ENCODE results near the gene PRDM15. TPM values are rescaled to one million over a fixed set of nuclear protein-coding genes. Genes with fewer than 3 reads are reported as not detected.
A peak's percentile ranks its signal among the peaks of the same experiment; 100 is the strongest.

Gene PRDM15
- total and polyA plus RNA-seq, 10 donors: 4.4 to 18.0 (median 10.8) TPM

DNA sequence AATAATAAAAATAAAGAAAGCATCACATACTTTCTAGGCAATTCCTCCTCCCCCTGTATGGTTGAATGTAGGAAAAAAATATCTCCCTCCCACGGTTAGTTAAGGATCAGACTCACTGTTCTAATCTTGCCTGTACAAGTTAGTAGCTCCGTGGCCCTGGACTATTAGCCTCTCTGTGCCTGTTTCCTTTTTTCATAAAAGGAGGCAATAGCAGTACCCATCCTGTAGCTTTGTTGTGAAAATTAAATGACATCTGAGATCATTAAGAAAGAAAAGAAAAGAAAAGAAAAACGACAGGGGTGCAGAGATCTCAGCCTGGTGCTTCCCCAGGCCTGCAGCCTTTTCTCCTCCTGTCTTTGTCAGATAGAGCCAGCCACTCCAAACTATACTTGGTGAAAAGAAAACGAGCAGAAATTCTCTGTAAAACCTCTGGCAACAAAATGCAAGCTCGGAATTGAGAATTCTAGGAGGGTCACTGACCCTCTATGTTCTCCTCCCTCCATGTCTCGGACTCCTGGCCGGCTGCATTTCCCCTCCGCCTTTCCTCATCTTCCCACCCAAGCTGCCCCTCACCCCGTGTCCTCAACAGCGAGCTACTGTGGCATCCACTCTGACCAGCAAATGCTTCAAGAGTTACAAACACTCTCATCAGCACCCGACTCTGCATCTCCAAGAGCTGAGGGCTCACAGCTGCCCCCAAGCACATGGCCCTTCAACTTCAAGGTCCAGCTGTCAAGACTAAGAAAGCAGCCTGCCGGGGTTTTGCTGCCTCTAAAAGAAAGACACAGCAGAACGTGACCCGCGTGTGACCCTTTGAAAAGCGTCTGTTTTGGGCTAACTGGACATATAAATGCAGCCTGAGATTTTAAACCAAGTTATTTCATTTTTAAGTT lies 125.9 kb downstream of the PRDM15 start:
- Histone ChIP-seq H3K4me1 (no peaks in the 10 kb centered on the region), H3K9me3 (no peaks in the 10 kb centered on the region), H3K27me3 (replicated peaks in 1 of 7) (peaks cover 0 to 16% (median 0%) of the 10 kb centered on the region in 7 donors), H3K36me3 (no peaks in the 10 kb centered on the region), H3K4me3 (no peak overlapping the region), H3K27ac (no peak overlapping the region)
- DNase-seq: no peak
- 71 to 83% (median 77%) methylated on average over 16 of the region's 16 CpGs for WGBS, 5 donors
- TF ChIP-seq, protein P1, sequence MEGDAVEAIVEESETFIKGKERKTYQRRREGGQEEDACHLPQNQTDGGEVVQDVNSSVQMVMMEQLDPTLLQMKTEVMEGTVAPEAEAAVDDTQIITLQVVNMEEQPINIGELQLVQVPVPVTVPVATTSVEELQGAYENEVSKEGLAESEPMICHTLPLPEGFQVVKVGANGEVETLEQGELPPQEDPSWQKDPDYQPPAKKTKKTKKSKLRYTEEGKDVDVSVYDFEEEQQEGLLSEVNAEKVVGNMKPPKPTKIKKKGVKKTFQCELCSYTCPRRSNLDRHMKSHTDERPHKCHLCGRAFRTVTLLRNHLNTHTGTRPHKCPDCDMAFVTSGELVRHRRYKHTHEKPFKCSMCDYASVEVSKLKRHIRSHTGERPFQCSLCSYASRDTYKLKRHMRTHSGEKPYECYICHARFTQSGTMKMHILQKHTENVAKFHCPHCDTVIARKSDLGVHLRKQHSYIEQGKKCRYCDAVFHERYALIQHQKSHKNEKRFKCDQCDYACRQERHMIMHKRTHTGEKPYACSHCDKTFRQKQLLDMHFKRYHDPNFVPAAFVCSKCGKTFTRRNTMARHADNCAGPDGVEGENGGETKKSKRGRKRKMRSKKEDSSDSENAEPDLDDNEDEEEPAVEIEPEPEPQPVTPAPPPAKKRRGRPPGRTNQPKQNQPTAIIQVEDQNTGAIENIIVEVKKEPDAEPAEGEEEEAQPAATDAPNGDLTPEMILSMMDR (IDR thresholded peaks at IDR 0.05 in 8 of 11, conservative IDR thresholded peaks at IDR 0.05 in 3 of 11): no peak
- TF ChIP-seq POLR2AphosphoS5 (IDR thresholded peaks at IDR 0.05): no peak
- no peak for TF ChIP-seq POLR2A (IDR thresholded peaks at IDR 0.05)
- intact Hi-C loops (cut with DNase I; ENCODE audit: low total_unique reads): no loop called here

DNA sequence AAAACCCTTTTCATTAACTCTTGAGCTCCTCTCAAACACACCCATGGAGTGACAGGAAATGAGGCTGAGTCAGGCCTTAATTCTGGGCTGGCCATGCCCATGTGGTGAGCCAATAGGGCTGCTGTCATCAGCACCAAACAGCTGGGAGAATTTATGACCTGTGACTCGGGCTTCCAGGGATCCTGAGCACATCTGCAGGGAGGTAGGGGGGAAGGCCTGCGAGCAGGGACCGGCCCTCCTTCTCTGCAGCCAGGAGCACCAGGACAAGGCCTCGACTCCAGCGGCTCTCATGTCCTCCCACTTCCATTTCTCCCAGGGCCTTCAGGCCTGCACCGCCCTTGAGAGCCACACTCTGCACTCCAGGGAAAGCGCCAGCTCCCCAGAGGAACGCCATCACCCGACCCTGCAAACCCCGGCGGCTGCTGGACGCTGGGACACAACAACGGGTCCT lies 126.9 kb downstream of the PRDM15 start:
- TF ChIP-seq POLR2A (IDR thresholded peaks at IDR 0.05): no peak
- TF ChIP-seq, protein P1 (IDR thresholded peaks at IDR 0.05 in 8 of 11, conservative IDR thresholded peaks at IDR 0.05 in 3 of 11): no peak
- TF ChIP-seq POLR2AphosphoS5 (IDR thresholded peaks at IDR 0.05): no peak
- Histone ChIP-seq H3K36me3 (no peaks in the 10 kb centered on the region), H3K4me3 (no peak overlapping the region), H3K27ac (no peak overlapping the region), H3K9me3 (no peaks in the 10 kb centered on the region), H3K4me1 (no peaks in the 10 kb centered on the region), H3K27me3 (replicated peaks in 1 of 7) (peaks cover 0 to 14% (median 0%) of the 10 kb centered on the region in 7 donors)
- WGBS, 5 donors: 71 to 88% (median 75%) methylated on average over 12 to 13 of the region's 13 CpGs
- intact Hi-C loops (cut with DNase I; ENCODE audit: low total_unique reads): no loop called here
- no peak for DNase-seq

DNA sequence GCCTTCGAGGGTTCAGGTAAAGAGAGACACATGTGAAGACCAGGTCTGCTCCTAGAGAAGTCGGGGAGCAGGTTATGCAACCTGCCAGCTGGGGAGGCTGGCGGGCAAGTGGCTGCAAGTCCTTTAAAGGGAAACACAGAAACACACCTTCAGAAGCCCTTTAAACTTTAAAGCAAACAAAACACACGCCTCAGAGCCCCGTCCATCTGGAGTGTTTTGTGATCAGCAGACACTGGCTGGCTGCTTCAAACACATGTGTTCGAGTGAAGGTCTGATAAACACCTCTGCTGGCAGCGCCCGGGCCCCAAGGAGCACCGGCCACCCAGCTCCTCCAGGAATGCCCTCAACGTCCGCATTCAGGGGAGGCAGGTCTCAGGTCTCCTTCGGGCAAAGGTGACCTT lies 127.5 kb downstream of the PRDM15 start:
- H3K4me1 ChIP-seq: no peaks in the 10 kb centered on the region
- no peak overlapping the region for H3K4me3 ChIP-seq
- intact Hi-C loops (cut with DNase I; ENCODE audit: low total_unique reads): no loop called here
- WGBS, 5 donors: 65 to 82% (median 75%) methylated on average over 12 of the region's 12 CpGs
- peak; percentile 7 for DNase-seq
- H3K9me3 ChIP-seq: no peaks in the 10 kb centered on the region
- TF ChIP-seq, protein P1 (IDR thresholded peaks at IDR 0.05 in 8 of 11, conservative IDR thresholded peaks at IDR 0.05 in 3 of 11): no peak
- TF ChIP-seq POLR2AphosphoS5 (IDR thresholded peaks at IDR 0.05): no peak
- no peak for TF ChIP-seq POLR2A (IDR thresholded peaks at IDR 0.05)
- no peaks in the 10 kb centered on the region for H3K36me3 ChIP-seq
- H3K27me3 ChIP-seq (replicated peaks in 1 of 7): peaks cover 0 to 14% (median 0%) of the 10 kb centered on the region in 7 donors
- H3K27ac ChIP-seq: no peak overlapping the region

DNA sequence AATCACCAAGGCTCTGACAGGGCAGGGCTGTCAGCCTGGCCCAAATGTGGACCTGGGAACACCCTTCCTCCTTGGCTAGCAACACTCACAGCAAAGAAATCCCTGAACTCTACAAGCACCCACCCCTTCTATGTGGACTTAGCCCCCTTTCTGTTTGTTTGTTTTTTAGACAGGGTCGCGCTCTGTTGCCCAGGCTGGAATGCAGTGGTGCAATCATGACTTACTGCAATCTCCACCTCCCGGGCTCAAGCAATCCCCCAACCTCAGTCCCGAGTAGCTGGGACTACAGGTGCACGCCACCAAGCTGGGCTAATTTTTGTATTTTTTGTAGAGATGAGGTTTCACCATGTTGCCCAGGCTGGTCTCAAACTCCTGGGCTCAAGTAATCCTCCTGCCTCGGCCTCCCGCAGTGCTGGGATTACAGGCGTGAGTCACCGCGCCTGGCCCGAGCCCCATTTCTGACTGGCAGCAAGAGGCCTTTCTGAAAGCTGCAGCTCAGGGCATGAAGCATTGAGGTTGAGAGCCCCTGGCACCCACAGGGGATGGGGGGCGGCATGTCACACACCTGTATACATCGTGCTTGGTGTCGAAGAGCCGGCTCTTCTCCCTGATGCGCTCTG lies 128.5 kb downstream of the PRDM15 start:
- TF ChIP-seq, protein P1 (IDR thresholded peaks at IDR 0.05 in 8 of 11, conservative IDR thresholded peaks at IDR 0.05 in 3 of 11): no peak
- no peak for TF ChIP-seq POLR2A (IDR thresholded peaks at IDR 0.05)
- Histone ChIP-seq H3K9me3 (no peaks in the 10 kb centered on the region), H3K36me3 (no peaks in the 10 kb centered on the region), H3K4me1 (no peaks in the 10 kb centered on the region), H3K27ac (no peak overlapping the region), H3K27me3 (replicated peaks in 1 of 7) (peaks cover 0 to 20% (median 0%) of the 10 kb centered on the region in 7 donors), H3K4me3 (no peak overlapping the region)
- WGBS, 5 donors: 88 to 95% (median 92%) methylated on average over 16 of the region's 16 CpGs
- intact Hi-C loops (cut with DNase I; ENCODE audit: low total_unique reads): no loop called here
- DNase-seq: peak; percentile 58
